Stimulated activated naive CD8-positive, alpha-beta T cell treated with anti-CD3 and anti-CD28 coated beads, Interleukin-15, amount 100 ng/mL, for 72 hours (primary cell): ENCODE results near the gene REV3L.
A peak's percentile ranks its signal among the peaks of the same experiment; 100 is the strongest.
"Not testable (repeated sequence)": the region's sequence is repeated elsewhere in the genome, so short reads cannot be mapped to it uniquely, and the experiment has no call there.

Experiments
- ATAC-seq: fragments of 150-1000 bp; cut with Tn5 transposase; 2 replicates; pipeline ENCODE4 v1.10.0; 2021; ENCODE audit warnings: mild to moderate bottlenecking, moderate library complexity
- DNase-seq, 2 donors: peaks; one replicate each; pipeline ENCODE4 v3.0.0; 2021 to 2022
- H3K27ac Mint-ChIP-seq, 2 donors: one replicate each; pipeline ENCODE4 v1.8.0; 2022; ENCODE audit warnings: mild to moderate bottlenecking in 2 of 2, mixed read lengths in 2 of 2, moderate library complexity in 2 of 2
- H3K27me3 Mint-ChIP-seq: one replicate; pipeline ENCODE4 v1.8.0; 2022; ENCODE audit warnings: mixed read lengths
- H3K4me1 Mint-ChIP-seq: one replicate; pipeline ENCODE4 v1.8.0; 2022; ENCODE audit warnings: mild to moderate bottlenecking, mixed read lengths
- H3K4me3 Mint-ChIP-seq, 2 donors: one replicate each; pipeline ENCODE4 v1.8.0; 2022; ENCODE audit warnings: mild to moderate bottlenecking in 2 of 2, mixed read lengths in 2 of 2, moderate library complexity in 1 of 2
- H3K9me3 Mint-ChIP-seq, 2 donors: one replicate each; pipeline ENCODE4 v1.8.0; 2022; ENCODE audit warnings: mixed read lengths in 2 of 2

REV3L gene

GRCh38 chr6:111354758-111355555 is 128.1 kb downstream of the REV3L start:
- H3K4me1 Mint-ChIP-seq, result no peaks in the 10 kb centered on the region
- no peak overlapping the region for H3K27ac Mint-ChIP-seq
- H3K4me3 Mint-ChIP-seq, result no peak overlapping the region
- H3K9me3 Mint-ChIP-seq, result no peaks in the 10 kb centered on the region
- ATAC-seq (no peak), DNase-seq (no peak)
- H3K27me3 Mint-ChIP-seq, result no peaks in the 10 kb centered on the region

GRCh38 chr6:111353912-111354462 is 129.0 kb downstream of the REV3L start:
- Mint-ChIP-seq H3K4me3 (no peak overlapping the region), H3K9me3 (no peaks in the 10 kb centered on the region), H3K27me3 (no peaks in the 10 kb centered on the region), H3K4me1 (no peaks in the 10 kb centered on the region), H3K27ac (no peak overlapping the region)
- DNase-seq, result no peak
- ATAC-seq, result no peak

- DNase-seq (no peak), ATAC-seq (no peak)
- peaks cover 2% of the 10 kb centered on the region for H3K4me1 Mint-ChIP-seq
- H3K27me3 Mint-ChIP-seq, result no peaks in the 10 kb centered on the region
- no peak overlapping the region for H3K27ac Mint-ChIP-seq
- H3K4me3 Mint-ChIP-seq, result no peak overlapping the region
- H3K9me3 Mint-ChIP-seq, result no peaks in the 10 kb centered on the region
These were observed 135.4 kb downstream of the REV3L start for GRCh38 chr6:111347589-111347988.

GRCh38 chr6:111342913-111343312 is 140.1 kb downstream of the REV3L start:
- DNase-seq (no peak), ATAC-seq (no peak)
- no peak overlapping the region for H3K4me3 Mint-ChIP-seq
- H3K9me3 Mint-ChIP-seq, result no peaks in the 10 kb centered on the region
- H3K27me3 Mint-ChIP-seq, result no peaks in the 10 kb centered on the region
- peaks cover 20% of the 10 kb centered on the region for H3K4me1 Mint-ChIP-seq
- H3K27ac Mint-ChIP-seq, result no peak overlapping the region

GRCh38 chr6:111339294-111339693 is 143.7 kb downstream of the REV3L start:
- Mint-ChIP-seq H3K27ac (no peak overlapping the region), H3K27me3 (no peaks in the 10 kb centered on the region), H3K4me3 (no peak overlapping the region), H3K4me1 (peaks cover 20% of the 10 kb centered on the region), H3K9me3 (no peaks in the 10 kb centered on the region)
- DNase-seq (no peak), ATAC-seq (peak; percentile 56)

GRCh38 chr6:111338843-111339242 is 144.2 kb downstream of the REV3L start:
- ATAC-seq (peak; percentile 99), DNase-seq (no peak)
- Mint-ChIP-seq H3K4me3 (no peak overlapping the region), H3K27me3 (no peaks in the 10 kb centered on the region), H3K9me3 (no peaks in the 10 kb centered on the region), H3K27ac (peak overlapping the region in 1 of 2 donors; percentile 52), H3K4me1 (peaks cover 20% of the 10 kb centered on the region)

- ATAC-seq (no peak), DNase-seq (no peak)
- Mint-ChIP-seq H3K27ac (no peak overlapping the region), H3K9me3 (no peaks in the 10 kb centered on the region), H3K4me1 (peaks cover 20% of the 10 kb centered on the region), H3K4me3 (no peak overlapping the region), H3K27me3 (no peaks in the 10 kb centered on the region)
These were observed 145.2 kb downstream of the REV3L start for GRCh38 chr6:111337829-111338236.

GRCh38 chr6:111329882-111330633 is 153.0 kb downstream of the REV3L start:
- no peak overlapping the region for H3K4me3 Mint-ChIP-seq
- no peaks in the 10 kb centered on the region for H3K4me1 Mint-ChIP-seq
- ATAC-seq (peak; percentile 20), DNase-seq (no peak)
- no peak overlapping the region for H3K27ac Mint-ChIP-seq
- no peaks in the 10 kb centered on the region for H3K9me3 Mint-ChIP-seq
- no peaks in the 10 kb centered on the region for H3K27me3 Mint-ChIP-seq

GRCh38 chr6:111326563-111326962 is 156.5 kb downstream of the REV3L start:
- Mint-ChIP-seq H3K27ac (no peak overlapping the region), H3K4me1 (no peaks in the 10 kb centered on the region), H3K9me3 (no peaks in the 10 kb centered on the region), H3K27me3 (no peaks in the 10 kb centered on the region), H3K4me3 (no peak overlapping the region)
- no peak for ATAC-seq
- no peak for DNase-seq

GRCh38 chr6:111322145-111322544 is 160.9 kb downstream of the REV3L start:
- H3K4me3 Mint-ChIP-seq, result no peak overlapping the region
- no peaks in the 10 kb centered on the region for H3K27me3 Mint-ChIP-seq
- ATAC-seq, result no peak
- no peaks in the 10 kb centered on the region for H3K4me1 Mint-ChIP-seq
- no peaks in the 10 kb centered on the region for H3K9me3 Mint-ChIP-seq
- DNase-seq, result no peak
- no peak overlapping the region for H3K27ac Mint-ChIP-seq

GRCh38 chr6:111307950-111308349 is 175.1 kb downstream of the REV3L start:
- H3K4me3 Mint-ChIP-seq, H3K9me3 Mint-ChIP-seq, H3K27ac Mint-ChIP-seq, DNase-seq, H3K4me1 Mint-ChIP-seq, ATAC-seq, H3K27me3 Mint-ChIP-seq: not testable (repeated sequence)

- H3K4me3 Mint-ChIP-seq, result no peak overlapping the region
- H3K9me3 Mint-ChIP-seq, result no peaks in the 10 kb centered on the region
- ATAC-seq (no peak), DNase-seq (no peak)
- H3K4me1 Mint-ChIP-seq, result peaks cover 4% of the 10 kb centered on the region
- no peaks in the 10 kb centered on the region for H3K27me3 Mint-ChIP-seq
- no peak overlapping the region for H3K27ac Mint-ChIP-seq
These were observed 175.7 kb downstream of the REV3L start for GRCh38 chr6:111307275-111307858.

- ATAC-seq, result no peak
- no peaks in the 10 kb centered on the region for H3K27me3 Mint-ChIP-seq
- no peak overlapping the region for H3K4me3 Mint-ChIP-seq
- H3K4me1 Mint-ChIP-seq, result peaks cover 14% of the 10 kb centered on the region
- peaks cover 0 to under 1% of the 10 kb centered on the region in 2 donors for H3K9me3 Mint-ChIP-seq
- H3K27ac Mint-ChIP-seq, result no peak overlapping the region
- DNase-seq, result no peak
These were observed 176.7 kb downstream of the REV3L start for GRCh38 chr6:111306104-111306888.

- no peaks in the 10 kb centered on the region for H3K27me3 Mint-ChIP-seq
- H3K27ac Mint-ChIP-seq, result peak overlapping the region in 1 of 2 donors; percentile 62
- peak; percentile 55 for ATAC-seq
- no peak overlapping the region for H3K4me3 Mint-ChIP-seq
- DNase-seq, result no peak
- H3K9me3 Mint-ChIP-seq, result peaks cover 0 to 7% of the 10 kb centered on the region in 2 donors
- H3K4me1 Mint-ChIP-seq, result peaks cover 20% of the 10 kb centered on the region
These were observed 181.1 kb downstream of the REV3L start for GRCh38 chr6:111301946-111302345.
